ENCODE measurements around the gene HTR1D. TPM values are rescaled to one million over a fixed set of nuclear protein-coding genes. Genes with fewer than 3 reads are reported as not detected.
A peak's percentile ranks its signal among the peaks of the same experiment; 100 is the strongest.

HTR1D gene
- total RNA-seq, 6 experiments from 2014 or later = not detected

- Histone ChIP-seq H3K9me3 (no peaks in the 10 kb centered on the region), H3K4me3 (peak overlapping the region; percentile 49 to 61 (median 52)), H3K27me3 (no peaks in the 10 kb centered on the region), H3K36me3 (no peaks in the 10 kb centered on the region), H3K4me1 (no peaks in the 10 kb centered on the region), H3K27ac (peak overlapping the region; percentile 31 to 63 (median 49))
- TF ChIP-seq, protein P1, sequence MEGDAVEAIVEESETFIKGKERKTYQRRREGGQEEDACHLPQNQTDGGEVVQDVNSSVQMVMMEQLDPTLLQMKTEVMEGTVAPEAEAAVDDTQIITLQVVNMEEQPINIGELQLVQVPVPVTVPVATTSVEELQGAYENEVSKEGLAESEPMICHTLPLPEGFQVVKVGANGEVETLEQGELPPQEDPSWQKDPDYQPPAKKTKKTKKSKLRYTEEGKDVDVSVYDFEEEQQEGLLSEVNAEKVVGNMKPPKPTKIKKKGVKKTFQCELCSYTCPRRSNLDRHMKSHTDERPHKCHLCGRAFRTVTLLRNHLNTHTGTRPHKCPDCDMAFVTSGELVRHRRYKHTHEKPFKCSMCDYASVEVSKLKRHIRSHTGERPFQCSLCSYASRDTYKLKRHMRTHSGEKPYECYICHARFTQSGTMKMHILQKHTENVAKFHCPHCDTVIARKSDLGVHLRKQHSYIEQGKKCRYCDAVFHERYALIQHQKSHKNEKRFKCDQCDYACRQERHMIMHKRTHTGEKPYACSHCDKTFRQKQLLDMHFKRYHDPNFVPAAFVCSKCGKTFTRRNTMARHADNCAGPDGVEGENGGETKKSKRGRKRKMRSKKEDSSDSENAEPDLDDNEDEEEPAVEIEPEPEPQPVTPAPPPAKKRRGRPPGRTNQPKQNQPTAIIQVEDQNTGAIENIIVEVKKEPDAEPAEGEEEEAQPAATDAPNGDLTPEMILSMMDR (IDR thresholded peaks at IDR 0.05) = no peak
- TF ChIP-seq POLR2A (IDR thresholded peaks at IDR 0.05) = no peak
- no peak for DNase-seq
- 41% methylated on average over 4 of the region's 10 CpGs for WGBS (ENCODE audit: insufficient coverage, low coverage, low lambda C conversion rate, missing lambda C conversion rate)
- intact Hi-C loops (cut with DNase I) = no loop called here
- no peak for ATAC-seq
Observed at GRCh38 chr1:23177031-23177430, 40.3 kb downstream of the HTR1D start.

DNA sequence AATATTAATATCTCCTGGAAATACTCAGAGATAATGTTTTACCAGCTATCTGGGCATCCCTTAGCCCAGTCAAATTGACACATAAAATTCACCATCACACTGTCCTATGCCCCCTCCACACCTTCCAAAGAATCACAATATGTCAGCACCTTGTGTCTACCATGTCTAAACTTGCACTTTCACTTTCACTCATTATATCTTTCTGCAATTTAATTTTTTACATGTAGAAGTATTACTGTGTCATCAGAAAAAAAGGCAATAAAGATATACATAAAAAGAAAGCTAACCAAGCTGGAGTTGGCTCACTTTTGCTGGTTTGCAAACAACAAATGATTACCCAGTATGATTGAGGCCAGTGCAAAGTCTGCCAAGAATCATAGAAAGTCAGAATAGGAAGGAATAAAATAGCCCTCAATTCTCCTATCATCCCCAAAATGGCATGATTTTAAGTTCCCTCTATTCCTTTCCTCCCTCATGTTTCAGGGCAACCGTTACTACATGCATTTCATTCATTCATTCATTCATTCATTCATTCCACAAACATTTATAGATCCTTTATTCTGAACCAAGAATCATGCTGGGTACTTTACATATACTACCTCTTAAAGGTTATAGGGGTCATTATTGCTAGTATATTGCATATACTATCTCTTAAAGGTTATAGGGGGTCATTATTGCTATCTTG lies 42.7 kb downstream of the HTR1D start:
- H3K4me1 ChIP-seq = no peaks in the 10 kb centered on the region
- TF ChIP-seq, protein P1 (IDR thresholded peaks at IDR 0.05) = no peak
- no peak for TF ChIP-seq POLR2A (IDR thresholded peaks at IDR 0.05)
- ATAC-seq = no peak

GRCh38 chr1:23171181-23171755 lies 46.0 kb downstream of the HTR1D start:
- no peaks in the 10 kb centered on the region for H3K27me3 ChIP-seq
- no peaks in the 10 kb centered on the region for H3K9me3 ChIP-seq
- intact Hi-C loops (cut with DNase I) = no loop called here
- no peaks in the 10 kb centered on the region for H3K36me3 ChIP-seq
- DNase-seq = no peak
- no peak for TF ChIP-seq POLR2A (IDR thresholded peaks at IDR 0.05)
- TF ChIP-seq, protein P1 (IDR thresholded peaks at IDR 0.05) = no peak
- WGBS (ENCODE audit: insufficient coverage, low coverage, low lambda C conversion rate, missing lambda C conversion rate) = 58% methylated on average over 3 of the region's 4 CpGs
- no peak overlapping the region for H3K27ac ChIP-seq
- no peak overlapping the region for H3K4me3 ChIP-seq
- no peak for ATAC-seq
- H3K4me1 ChIP-seq = peaks cover 0 to 5% (median 0%) of the 10 kb centered on the region in 4 donors

More for the DNA sequence above, 42.7 kb downstream of the HTR1D start:
- no peak for DNase-seq
- H3K27ac ChIP-seq = no peak overlapping the region
- H3K9me3 ChIP-seq = no peaks in the 10 kb centered on the region
- intact Hi-C loops (cut with DNase I) = no loop called here
- H3K36me3 ChIP-seq = no peaks in the 10 kb centered on the region
- H3K27me3 ChIP-seq = no peaks in the 10 kb centered on the region
- WGBS (ENCODE audit: insufficient coverage, low coverage, low lambda C conversion rate, missing lambda C conversion rate) = 17% methylated on average over 1 of the region's 1 CpG
- no peak overlapping the region for H3K4me3 ChIP-seq

- H3K27me3 ChIP-seq = no peaks in the 10 kb centered on the region
- no peak overlapping the region for H3K4me3 ChIP-seq
- H3K27ac ChIP-seq = no peak overlapping the region
- no peaks in the 10 kb centered on the region for H3K9me3 ChIP-seq
- no peaks in the 10 kb centered on the region for H3K36me3 ChIP-seq
- ATAC-seq (peak in 2 of 4 donors; percentile 15 to 18), DNase-seq (no peak)
- 78% methylated on average over 5 of the region's 5 CpGs for WGBS (ENCODE audit: insufficient coverage, low coverage, low lambda C conversion rate, missing lambda C conversion rate)
- peaks cover 0 to 5% (median 0%) of the 10 kb centered on the region in 4 donors for H3K4me1 ChIP-seq
- TF ChIP-seq POLR2A (IDR thresholded peaks at IDR 0.05) = no peak
- TF ChIP-seq, protein P1 (IDR thresholded peaks at IDR 0.05) = no peak
- intact Hi-C loops (cut with DNase I) = no loop called here
Observed at GRCh38 chr1:23169727-23170335, 47.5 kb downstream of the HTR1D start.
